SJCRH30 (cell line): ENCODE results near the gene CRIP1. TPM values are rescaled to one million over a fixed set of nuclear protein-coding genes. Genes with fewer than 3 reads are reported as not detected.

Source experiments
- DNase-seq, 2 experiments: peaks; one replicate each; pipeline ENCODE4 v3.0.0-alpha.2; 2015 to 2020
- H3K27ac ChIP-seq: fragments of 250-450 bp; sonication (Bioruptor Pico); 2 replicates; pipeline ENCODE4 v1.5.1; 2020; ENCODE audit warnings: mild to moderate bottlenecking, moderate library complexity
- H3K27me3 ChIP-seq: fragments of 250-450 bp; sonication (Bioruptor Pico); 2 replicates; pipeline ENCODE4 v1.5.1; 2020; ENCODE audit warnings: mild to moderate bottlenecking, moderate library complexity
- H3K36me3 ChIP-seq: fragments of 250-450 bp; sonication (Bioruptor Pico); 2 replicates; pipeline ENCODE4 v1.5.1; 2020; ENCODE audit warnings: mild to moderate bottlenecking, moderate library complexity
- H3K4me1 ChIP-seq: fragments of 250-450 bp; sonication (Bioruptor Pico); 2 replicates; pipeline ENCODE4 v1.5.1; 2020; ENCODE audit warnings: mild to moderate bottlenecking, moderate library complexity
- H3K4me3 ChIP-seq: fragments of 250-450 bp; sonication (Bioruptor Pico); 2 replicates; pipeline ENCODE4 v1.5.1; 2020; ENCODE audit warnings: mild to moderate bottlenecking, moderate library complexity
- H3K9me3 ChIP-seq: fragments of 250-450 bp; sonication (Bioruptor Pico); replicated peaks from 2 replicates; pipeline ENCODE4 v1.5.1; 2020; ENCODE audit warnings: mild to moderate bottlenecking, moderate library complexity
- total RNA-seq: library from RNA; depleted of rRNA; stranded (reverse); fragments of >200 nt; shearing (Covaris generic); gene quantifications from 2 replicates; pipeline ENCODE4 v1.2.3, GENCODE V29; 2014

The CRIP1 gene
- total RNA-seq, 1 experiment from 2014 or later = 0.14 TPM

DNA sequence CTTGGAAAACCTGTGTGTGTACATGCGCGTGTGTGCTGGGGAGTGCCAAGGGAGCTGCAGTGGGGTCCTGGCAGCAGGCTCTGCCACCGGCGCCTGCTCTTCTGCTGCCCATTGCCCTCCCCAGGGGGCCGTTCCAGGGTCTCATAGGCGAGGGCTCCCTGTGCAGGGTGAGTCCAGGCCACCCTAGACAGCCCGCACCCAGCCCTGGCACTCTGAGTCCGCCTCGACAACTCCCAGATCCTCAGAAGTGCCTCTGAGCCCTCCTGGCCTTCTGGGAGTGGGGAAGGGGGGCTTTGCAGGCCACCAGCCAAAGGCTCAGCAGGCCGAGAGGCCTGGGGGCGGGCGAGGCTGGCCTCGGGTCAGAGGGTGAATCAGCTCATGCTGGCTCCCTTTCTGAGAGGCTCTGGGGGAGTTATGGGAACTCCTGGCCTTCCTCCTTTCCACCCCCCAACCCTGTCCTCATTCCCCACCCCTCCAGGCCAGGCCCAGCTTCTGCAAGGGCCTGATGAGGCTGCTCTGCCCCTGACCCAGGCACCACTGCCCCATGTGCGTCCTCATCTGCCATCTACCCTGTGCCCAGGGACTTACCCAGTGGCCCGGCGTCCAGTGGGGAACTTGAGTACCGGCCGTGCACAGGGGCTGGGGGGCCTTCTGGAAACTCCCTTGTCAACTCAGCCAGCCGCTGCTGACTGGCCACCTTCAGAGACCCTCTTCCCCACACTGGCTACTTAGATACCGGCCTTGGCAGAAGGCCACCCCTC lies 2.3 kb downstream of the CRIP1 start:
- H3K4me3 ChIP-seq = peak overlapping the region; percentile 59
- H3K4me1 ChIP-seq = peaks cover 19% of the 10 kb centered on the region; the same call in 1 of the 2 replicates

DNA sequence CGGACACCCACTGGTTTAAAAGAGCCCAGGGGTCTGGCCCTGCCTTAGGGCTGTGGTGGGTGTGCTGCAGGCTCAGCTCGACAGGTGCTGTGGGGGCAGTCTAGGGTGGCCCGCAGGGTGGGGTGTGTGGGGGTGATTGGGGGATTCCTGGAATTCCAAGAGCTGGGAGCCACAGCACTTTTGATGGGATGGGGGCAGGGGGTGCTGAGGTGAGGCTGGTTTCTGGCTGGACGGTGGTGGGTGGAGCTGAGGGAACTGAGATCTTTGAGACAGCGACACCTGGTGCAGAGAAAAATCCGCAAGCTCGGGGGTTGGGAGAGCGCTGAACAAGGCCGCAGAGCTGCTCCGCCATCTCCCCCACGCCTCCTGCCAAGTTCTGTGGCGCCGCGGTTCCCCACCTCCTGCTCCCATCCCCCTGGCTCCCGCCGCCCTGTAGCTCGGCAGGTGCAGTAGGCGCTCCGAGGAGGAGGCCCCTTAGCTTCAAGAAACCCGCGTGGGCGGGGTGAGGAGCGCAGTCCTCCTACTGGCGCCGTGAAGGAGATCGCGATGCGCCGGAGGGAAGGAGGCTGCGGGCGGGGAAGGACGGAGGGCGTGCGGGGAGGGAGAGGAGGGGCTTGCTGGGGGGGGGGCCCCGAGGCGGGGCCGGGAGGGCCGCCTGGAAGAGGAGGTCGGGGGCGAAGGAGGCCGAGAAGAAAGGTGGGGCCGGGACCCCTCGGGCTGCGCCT lies 3.0 kb downstream of the CRIP1 start:
- peaks cover 12% of the 10 kb centered on the region; the same call in 1 of the 2 replicates for H3K4me1 ChIP-seq
- peak overlapping the region; percentile 44 for H3K27ac ChIP-seq
- no peaks in the 10 kb centered on the region; the same call in 1 of the 2 replicates for H3K36me3 ChIP-seq
- no peaks in the 10 kb centered on the region for H3K27me3 ChIP-seq
- peak; percentile 91 to 92 for DNase-seq
- no peaks in the 10 kb centered on the region for H3K9me3 ChIP-seq
- peak overlapping the region; percentile 59 for H3K4me3 ChIP-seq

More for the DNA sequence above, 2.3 kb downstream of the CRIP1 start:
- no peaks in the 10 kb centered on the region for H3K9me3 ChIP-seq
- no peak for DNase-seq
- no peaks in the 10 kb centered on the region; the same call in 1 of the 2 replicates for H3K36me3 ChIP-seq
- H3K27me3 ChIP-seq = no peaks in the 10 kb centered on the region
- H3K27ac ChIP-seq = peak overlapping the region; percentile 44

DNA sequence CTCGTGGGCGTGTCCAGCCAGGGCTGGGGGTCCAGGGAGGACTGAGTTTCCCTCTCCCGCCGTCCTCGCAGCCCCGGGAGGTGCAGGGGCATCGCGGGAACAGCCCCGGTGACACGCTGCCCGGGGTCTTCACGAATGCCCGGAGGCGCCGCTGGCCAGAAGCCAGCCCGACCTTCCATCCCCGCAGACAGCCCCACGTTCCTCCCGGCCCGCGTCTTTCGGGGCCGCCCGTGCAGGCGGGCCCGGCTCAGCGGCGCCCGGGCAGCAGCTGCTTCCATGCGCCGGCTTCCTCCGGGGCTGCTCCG lies 3.5 kb downstream of the CRIP1 start:
- H3K4me1 ChIP-seq = peaks cover 8% of the 10 kb centered on the region; the same call in 1 of the 2 replicates

DNA sequence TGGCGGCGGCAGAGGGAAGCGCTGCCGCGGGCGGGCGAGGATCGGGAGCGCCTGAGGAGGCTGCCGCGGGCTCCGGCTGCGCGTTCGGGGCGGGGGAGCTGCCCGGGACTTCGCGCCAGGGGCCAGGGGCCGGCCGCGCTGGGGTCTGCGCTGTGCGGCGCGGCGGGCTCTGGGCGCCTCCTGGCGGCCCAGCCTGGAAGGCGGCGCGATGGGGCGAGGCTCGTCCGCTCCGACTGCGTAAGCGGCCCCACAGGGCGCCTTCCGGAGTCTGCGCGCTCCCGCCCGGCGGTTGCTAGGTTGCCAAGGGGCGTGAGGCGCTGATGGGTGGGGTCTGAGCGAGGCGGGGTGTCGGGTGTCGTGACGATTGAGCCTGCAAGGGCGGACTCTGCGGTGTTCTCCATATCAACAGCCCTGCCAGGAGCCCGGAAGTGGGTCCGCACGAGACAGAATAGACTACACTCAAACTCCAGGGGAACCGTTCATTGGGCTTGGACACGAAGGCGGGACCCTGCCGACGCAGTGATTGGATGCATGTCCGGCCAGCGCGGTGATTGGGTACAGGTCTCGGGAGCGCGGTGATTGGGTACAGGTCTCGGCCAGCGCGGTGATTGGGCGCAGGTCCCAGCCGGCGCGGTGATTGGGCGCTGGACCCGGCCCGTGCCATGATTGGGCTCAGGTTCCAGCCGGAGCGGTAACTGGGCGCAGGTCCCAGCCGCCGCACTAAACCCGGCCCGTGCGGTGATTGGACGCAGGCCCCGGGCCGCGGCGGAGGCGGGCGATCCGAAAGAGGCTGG lies 4.1 kb downstream of the CRIP1 start, which contains the start of gene TEDC1:
TEDC1 (plus strand) TSS at position 675 of the 794 bp plus-strand sequence. CDS start 130 bp downstream, outside the sequence.
- H3K9me3 ChIP-seq = no peaks in the 10 kb centered on the region
- H3K27ac ChIP-seq = peak within 1 kb of the TSS; percentile 72
- no peaks in the 10 kb centered on the region for H3K27me3 ChIP-seq
- peaks cover 8% of the 10 kb centered on the region; the same call in 1 of the 2 replicates for H3K4me1 ChIP-seq
- H3K36me3 ChIP-seq = no peaks in the 10 kb centered on the region; the same call in 1 of the 2 replicates
- H3K4me3 ChIP-seq = peak within 1 kb of the TSS; percentile 91
- DNase-seq = peak; percentile 100

More for the DNA sequence above, 3.5 kb downstream of the CRIP1 start:
- peak overlapping the region; percentile 59 for H3K4me3 ChIP-seq
- no peaks in the 10 kb centered on the region for H3K9me3 ChIP-seq
- peak overlapping the region; percentile 44; the same call in 1 of the 2 replicates for H3K27ac ChIP-seq
- peak in 1 of 2 experiments; percentile 50 for DNase-seq
- H3K36me3 ChIP-seq = no peaks in the 10 kb centered on the region; the same call in 1 of the 2 replicates
- no peaks in the 10 kb centered on the region for H3K27me3 ChIP-seq

DNA sequence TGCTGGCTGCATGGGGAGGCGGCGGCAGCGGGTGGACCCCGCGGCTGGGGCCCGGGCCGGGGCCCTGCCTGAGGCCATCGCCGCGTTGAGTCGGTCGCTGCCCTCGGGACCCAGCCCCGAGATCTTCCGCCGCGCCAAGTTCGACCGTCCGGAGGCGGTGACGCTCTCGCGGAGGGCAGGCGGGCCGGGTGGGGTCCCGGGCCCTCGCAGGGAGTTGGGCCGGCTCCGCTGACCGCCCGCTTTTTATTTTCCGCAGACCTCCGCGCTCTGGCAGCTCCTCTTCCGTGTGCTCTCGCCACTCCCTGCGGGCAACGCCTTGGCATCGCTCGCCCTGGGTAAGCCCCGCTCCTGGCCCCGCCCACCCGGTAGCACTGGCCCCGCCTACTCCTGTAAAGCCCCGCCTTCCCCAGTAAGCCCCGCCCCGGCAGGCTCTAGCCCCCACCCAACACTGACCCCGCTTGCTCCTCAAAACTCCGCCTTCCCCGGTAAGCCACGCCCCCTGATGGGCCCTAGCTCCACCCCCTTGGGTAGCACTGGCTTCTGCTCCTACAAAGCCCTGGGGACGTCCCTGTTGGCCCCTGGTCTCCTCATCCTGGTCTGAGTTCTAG lies 4.8 kb downstream of the CRIP1 start:
- H3K27me3 ChIP-seq = no peaks in the 10 kb centered on the region
- peaks cover 8% of the 10 kb centered on the region; the same call in 1 of the 2 replicates for H3K4me1 ChIP-seq
- no peaks in the 10 kb centered on the region; the same call in 1 of the 2 replicates for H3K36me3 ChIP-seq
- H3K9me3 ChIP-seq = no peaks in the 10 kb centered on the region
- H3K4me3 ChIP-seq = peak overlapping the region; percentile 91
- H3K27ac ChIP-seq = peak overlapping the region; percentile 72
- DNase-seq = peak; percentile 89 to 92

DNA sequence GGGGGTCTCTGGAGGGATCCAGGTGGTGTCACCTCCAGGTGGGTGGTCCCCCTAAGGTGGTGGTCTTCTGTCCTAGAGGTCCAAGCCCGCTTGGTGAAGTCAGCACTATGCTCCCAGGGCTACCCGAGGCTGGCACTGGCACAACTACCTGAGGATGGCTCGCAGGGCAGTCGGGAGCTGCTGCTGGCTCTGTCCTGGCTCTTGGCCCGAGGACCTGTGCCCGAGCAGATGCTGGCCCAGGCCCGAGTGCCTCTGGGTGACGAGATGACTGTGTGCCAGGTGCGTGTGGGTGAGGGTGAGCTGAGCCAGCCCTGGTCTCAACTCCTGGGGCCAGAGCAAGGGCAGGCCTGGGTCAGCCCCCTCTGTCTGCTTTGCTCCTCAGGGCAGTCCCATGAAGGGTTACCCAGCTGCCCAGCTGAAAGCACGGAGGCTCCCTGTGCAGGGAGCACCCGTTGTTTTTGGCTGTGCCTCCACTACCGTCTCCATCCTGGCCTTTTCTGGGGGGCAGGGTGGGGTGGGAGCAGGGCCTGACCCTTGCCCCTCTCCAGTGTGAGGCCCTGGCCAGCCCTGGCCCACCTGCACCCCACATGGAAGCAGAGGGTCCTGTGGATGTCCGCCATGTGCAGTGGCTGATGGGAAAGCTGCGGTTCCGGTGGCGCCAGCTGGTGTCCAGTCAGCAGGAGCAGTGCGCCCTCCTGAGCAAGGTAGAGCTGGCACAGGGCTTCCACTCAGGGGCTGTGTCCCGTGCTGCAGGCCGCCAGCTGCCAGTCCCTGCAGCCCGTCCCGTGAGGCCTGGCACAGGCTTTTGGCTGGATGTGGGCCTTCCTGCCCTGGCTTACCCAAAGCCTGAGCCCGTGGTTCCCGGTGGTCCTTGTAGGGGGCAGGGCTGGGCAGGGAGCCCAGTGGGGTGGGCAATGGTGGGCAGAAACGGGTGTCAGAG lies 5.6 kb downstream of the CRIP1 start:
- Histone ChIP-seq H3K9me3 (no peaks in the 10 kb centered on the region), H3K27me3 (no peaks in the 10 kb centered on the region), H3K4me3 (peak overlapping the region; percentile 91), H3K36me3 (no peaks in the 10 kb centered on the region; the same call in 1 of the 2 replicates), H3K27ac (no peak overlapping the region), H3K4me1 (peaks cover 8% of the 10 kb centered on the region; the same call in 1 of the 2 replicates)
- DNase-seq = no peak

DNA sequence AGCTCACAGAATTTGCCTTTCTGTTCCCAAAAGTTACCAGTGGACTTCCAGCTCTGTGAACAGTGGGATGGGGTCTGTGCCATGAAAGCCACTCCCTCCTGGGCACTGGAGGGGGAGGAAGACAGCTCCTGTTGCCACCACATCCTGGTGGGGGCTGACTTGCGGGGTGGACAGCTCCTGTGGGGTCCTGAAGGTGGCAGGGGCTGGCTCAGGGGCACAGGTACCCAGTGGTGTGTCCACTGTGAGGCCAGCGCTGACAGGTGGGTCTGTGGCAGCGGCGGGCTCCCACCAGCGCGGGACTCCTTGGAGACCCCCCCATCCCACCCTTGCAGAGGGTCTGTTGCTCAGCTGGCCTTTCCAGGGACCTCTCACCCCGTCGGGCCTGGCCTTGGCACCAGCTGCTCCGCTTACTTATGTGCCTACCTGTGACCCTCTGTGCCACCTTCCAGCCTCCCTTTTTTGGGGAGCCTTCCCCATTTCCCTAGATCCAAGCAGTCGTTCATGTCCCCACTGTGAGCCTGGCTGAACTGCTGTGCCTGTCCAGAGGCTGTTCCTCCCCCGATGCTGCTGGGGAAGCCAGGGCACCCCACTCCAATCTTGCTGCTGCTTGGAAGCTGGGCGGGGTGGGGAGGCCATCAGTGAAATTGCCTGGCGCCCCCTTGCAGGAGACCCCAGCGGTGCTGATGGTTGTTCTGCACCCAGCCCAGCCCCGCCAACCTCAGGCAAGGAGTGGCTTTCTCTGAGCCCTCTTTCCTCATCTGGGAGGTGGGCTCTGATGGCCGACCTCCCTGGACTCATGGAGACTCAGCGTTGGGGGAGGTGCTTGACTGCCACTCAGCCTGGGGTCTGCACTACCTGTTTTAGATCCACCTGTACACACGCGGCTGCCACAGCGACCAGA lies 6.5 kb downstream of the CRIP1 start:
- H3K4me1 ChIP-seq = peaks cover 15% of the 10 kb centered on the region
- no peak overlapping the region for H3K27ac ChIP-seq
- no peak overlapping the region for H3K4me3 ChIP-seq
- H3K9me3 ChIP-seq = no peaks in the 10 kb centered on the region
- no peak for DNase-seq
- no peaks in the 10 kb centered on the region for H3K27me3 ChIP-seq
- no peaks in the 10 kb centered on the region; the same call in 1 of the 2 replicates for H3K36me3 ChIP-seq

DNA sequence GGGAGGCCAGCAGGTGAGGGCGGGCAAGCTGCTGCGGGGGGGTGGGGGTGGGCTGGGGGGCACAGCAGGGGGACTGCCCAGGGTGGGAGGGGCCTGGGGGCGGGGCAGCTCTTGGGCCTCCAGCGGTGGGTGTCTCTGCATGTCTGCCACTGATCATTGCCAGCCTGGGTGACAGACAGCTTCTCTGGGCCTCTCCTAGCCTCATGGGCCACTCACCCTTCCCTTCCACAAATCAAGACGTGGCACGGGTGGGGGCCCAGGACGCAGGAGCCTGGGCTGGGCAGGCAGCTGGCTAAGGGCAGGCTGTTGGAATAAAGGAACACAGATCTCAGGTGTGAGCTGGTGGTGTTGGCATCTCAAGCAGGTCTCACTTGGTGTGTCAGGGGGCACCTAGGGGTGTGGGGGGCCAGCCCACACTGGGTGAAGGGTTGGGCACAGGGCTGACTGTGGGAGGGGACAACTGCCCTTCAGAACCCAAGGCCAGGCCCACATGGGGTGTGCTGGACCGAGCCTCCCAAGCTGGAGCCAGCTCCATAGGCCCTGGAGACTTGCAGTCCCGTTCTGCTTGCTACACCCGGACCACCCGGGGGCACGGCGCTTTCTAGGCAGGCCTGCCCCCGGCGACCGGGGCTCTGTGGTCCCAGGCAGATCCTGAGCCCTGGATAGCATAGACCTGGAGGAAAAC lies 7.4 kb downstream of the CRIP1 start:
- peaks cover 19% of the 10 kb centered on the region for H3K4me1 ChIP-seq
- H3K4me3 ChIP-seq = no peak overlapping the region
- no peaks in the 10 kb centered on the region; the same call in 1 of the 2 replicates for H3K36me3 ChIP-seq
- H3K27ac ChIP-seq = no peak overlapping the region
- H3K27me3 ChIP-seq = no peaks in the 10 kb centered on the region
- no peak for DNase-seq
- no peaks in the 10 kb centered on the region for H3K9me3 ChIP-seq

DNA sequence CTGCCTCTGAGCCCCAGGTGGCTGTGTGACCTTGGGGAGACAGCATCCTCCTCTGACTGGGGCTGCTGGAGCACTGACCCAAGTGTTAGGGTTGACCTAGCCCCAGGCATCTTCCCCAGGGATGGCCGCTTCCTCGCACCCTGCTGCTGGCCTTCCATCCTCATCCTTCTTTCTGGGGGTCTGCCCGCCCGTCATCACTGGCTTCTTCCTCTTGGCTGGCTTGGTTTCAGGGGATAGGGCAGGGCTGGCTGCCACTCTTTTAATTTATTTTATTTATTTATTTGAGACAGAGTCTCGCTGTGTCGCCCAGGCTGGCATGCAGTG lies 7.9 kb downstream of the CRIP1 start:
- no peak for DNase-seq
- Histone ChIP-seq H3K4me1 (peaks cover 17% of the 10 kb centered on the region), H3K27ac (no peak overlapping the region), H3K36me3 (no peaks in the 10 kb centered on the region; the same call in 1 of the 2 replicates), H3K27me3 (no peaks in the 10 kb centered on the region), H3K4me3 (no peak overlapping the region), H3K9me3 (no peaks in the 10 kb centered on the region)

DNA sequence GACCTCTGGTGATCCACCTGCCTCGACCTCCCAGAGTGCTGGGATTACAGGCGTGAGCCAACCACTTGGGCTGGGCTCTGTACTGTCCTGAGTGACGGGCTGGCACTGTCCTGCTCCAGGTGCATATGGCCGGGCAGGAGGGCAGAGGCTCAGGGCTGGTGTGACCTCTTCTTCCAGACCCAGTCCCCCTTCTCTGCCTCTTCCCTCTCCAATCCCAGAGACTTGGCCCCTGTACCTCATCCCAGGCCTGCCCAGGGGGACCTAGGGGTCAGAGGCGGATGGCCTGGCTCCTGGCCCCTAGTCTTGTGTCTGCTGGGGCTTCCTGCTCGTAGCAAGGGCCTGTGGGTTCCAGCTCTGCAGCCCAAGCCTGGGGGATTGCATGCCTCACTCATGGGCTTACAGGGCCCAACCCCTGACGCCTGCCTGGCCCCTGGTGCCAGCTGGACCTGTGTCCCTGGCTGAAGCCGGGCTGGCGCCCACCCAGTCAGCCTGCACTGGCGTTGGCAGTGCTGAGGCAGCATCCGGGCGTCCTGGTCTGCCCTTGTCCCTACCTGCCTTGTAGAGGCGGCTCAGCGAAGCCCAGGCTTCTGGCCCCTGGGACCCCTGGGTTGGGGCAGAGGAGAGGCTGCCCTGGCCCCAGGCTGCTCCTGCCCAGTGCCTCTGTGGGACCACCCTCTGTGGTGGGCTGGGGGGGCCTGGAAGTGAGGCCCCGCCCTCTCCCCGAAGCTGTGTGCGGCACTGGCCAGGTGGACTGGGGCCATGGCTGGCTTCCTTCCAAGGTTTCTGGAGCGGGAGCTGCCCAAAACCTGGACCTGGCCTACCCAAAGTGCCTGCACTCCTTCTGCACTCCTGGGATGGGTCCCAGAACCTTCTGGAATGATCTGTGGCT lies 8.7 kb downstream of the CRIP1 start:
- Histone ChIP-seq H3K9me3 (no peaks in the 10 kb centered on the region), H3K27me3 (no peaks in the 10 kb centered on the region), H3K4me1 (peaks cover 25% of the 10 kb centered on the region), H3K36me3 (no peaks in the 10 kb centered on the region; the same call in 1 of the 2 replicates), H3K27ac (no peak overlapping the region), H3K4me3 (no peak overlapping the region)
- peak in 1 of 2 experiments; percentile 6 for DNase-seq
